Progenitor cell of endocrine pancreas (in vitro differentiated cells): Measurements from ENCODE around the gene COX4I1. TPM values are rescaled to one million over a fixed set of nuclear protein-coding genes. Genes with fewer than 3 reads are reported as not detected.

Experiments
- DNase-seq: peaks from one replicate; pipeline ENCODE4 v3.0.0; 2021; ENCODE audit warnings: low spot score; ENCODE audit not compliant: unreplicated experiment
- H3K27ac Mint-ChIP-seq: 2 replicates; pipeline ENCODE4 v1.8.0; 2021; ENCODE audit warnings: mild to moderate bottlenecking, moderate library complexity, mixed read lengths
- H3K27me3 Mint-ChIP-seq: 2 replicates; pipeline ENCODE4 v1.8.0; 2021; ENCODE audit warnings: mixed read lengths
- H3K36me3 Mint-ChIP-seq: 2 replicates; pipeline ENCODE4 v1.8.0; 2022; ENCODE audit warnings: mixed read lengths; ENCODE audit not compliant: insufficient read depth
- H3K4me1 Mint-ChIP-seq: 2 replicates; pipeline ENCODE4 v1.8.0; 2021; ENCODE audit warnings: low read depth, mixed read lengths
- H3K4me3 Mint-ChIP-seq: 2 replicates; pipeline ENCODE4 v1.8.0; 2021; ENCODE audit warnings: low read depth, mild to moderate bottlenecking, moderate library complexity, mixed read lengths
- H3K9me3 Mint-ChIP-seq: 2 replicates; pipeline ENCODE4 v1.8.0; 2021; ENCODE audit warnings: low read depth, mixed read lengths
- total RNA-seq: library from RNA; stranded (reverse); gene quantifications from 2 replicates; pipeline ENCODE4 v1.2.1, GENCODE V29; 2021
- TF ChIP-seq, protein P1 (sequence below): fragments of 200-600 bp; sonication (generic); IDR thresholded peaks from one replicate; pipeline ENCODE4 v1.5.0; 2021; ENCODE audit warnings: antibody characterized with exemption, mild to moderate bottlenecking; ENCODE audit not compliant: unreplicated experiment

The COX4I1 gene
- total RNA-seq, 1 donor from 2014 or later, result 466 TPM

DNA sequence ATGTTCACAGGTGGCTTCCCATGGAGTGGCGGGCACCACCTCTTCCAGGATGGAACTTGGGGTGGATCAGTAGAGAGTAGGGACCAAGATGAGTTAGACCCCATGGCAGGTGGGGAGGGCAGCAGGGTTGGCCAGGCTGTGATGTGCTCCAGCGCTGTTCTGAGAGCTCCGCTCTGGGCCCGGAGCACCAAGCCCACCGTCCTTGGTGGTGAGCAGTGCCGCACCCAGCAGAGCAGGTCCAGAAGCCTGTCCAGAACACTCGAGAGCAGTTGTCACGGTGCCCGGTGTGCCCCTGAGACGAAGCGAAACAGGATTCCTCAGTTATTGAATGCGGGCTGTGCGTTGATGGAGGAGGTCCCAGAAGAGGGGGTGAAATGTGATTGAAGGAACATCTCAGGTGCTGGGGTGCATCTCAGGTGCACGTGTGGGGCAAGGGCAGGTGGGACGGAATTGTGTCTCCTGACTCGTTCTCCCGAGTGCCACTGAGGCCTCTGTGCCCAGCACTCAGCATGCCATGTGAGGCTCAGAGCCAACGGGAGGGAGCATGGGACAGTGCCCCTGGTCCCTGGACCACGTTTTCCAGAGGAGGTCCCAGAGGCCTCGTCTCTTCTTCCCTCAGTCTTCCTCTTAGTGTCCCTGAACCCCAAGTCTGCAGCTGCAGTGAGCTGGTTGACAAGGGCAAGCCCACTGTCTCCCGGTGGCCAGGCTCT lies 39.5 kb downstream of the COX4I1 start:
- Mint-ChIP-seq H3K36me3 (no peaks in the 10 kb centered on the region), H3K9me3 (peaks cover 3% of the 10 kb centered on the region), H3K27me3 (peaks cover 30% of the 10 kb centered on the region), H3K4me3 (no peak overlapping the region), H3K4me1 (no peaks in the 10 kb centered on the region), H3K27ac (no peak overlapping the region)
- TF ChIP-seq, protein P1, sequence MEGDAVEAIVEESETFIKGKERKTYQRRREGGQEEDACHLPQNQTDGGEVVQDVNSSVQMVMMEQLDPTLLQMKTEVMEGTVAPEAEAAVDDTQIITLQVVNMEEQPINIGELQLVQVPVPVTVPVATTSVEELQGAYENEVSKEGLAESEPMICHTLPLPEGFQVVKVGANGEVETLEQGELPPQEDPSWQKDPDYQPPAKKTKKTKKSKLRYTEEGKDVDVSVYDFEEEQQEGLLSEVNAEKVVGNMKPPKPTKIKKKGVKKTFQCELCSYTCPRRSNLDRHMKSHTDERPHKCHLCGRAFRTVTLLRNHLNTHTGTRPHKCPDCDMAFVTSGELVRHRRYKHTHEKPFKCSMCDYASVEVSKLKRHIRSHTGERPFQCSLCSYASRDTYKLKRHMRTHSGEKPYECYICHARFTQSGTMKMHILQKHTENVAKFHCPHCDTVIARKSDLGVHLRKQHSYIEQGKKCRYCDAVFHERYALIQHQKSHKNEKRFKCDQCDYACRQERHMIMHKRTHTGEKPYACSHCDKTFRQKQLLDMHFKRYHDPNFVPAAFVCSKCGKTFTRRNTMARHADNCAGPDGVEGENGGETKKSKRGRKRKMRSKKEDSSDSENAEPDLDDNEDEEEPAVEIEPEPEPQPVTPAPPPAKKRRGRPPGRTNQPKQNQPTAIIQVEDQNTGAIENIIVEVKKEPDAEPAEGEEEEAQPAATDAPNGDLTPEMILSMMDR, result no peak
- no peak for DNase-seq

GRCh38 chr16:85839681-85840240 lies 40.3 kb downstream of the COX4I1 start:
- H3K36me3 Mint-ChIP-seq, result no peaks in the 10 kb centered on the region
- H3K27ac Mint-ChIP-seq, result no peak overlapping the region
- peaks cover 29% of the 10 kb centered on the region for H3K27me3 Mint-ChIP-seq
- no peak for DNase-seq
- TF ChIP-seq, protein P1, result no peak
- peaks cover 3% of the 10 kb centered on the region for H3K9me3 Mint-ChIP-seq
- H3K4me1 Mint-ChIP-seq, result peaks cover 2% of the 10 kb centered on the region
- H3K4me3 Mint-ChIP-seq, result no peak overlapping the region

DNA sequence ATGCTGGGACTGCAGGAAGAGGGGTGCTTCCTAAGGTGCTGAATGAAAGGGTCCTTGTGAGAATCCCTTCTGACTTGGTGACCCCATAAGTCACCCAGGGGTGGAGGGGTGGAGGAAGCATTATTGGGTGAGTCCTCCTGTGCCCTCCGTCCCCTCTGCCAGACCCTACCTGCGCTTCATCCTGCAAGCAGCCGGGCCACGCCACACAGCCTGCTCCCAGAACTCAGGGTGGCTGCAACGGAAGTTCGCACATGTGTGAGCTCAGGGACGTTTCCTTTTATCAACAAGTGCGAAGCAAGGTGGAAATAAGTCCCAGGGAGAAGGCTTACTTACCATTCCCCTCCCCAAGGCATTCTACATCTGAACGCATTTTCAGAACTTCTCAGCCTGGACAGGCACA lies 40.9 kb downstream of the COX4I1 start:
- Mint-ChIP-seq H3K36me3 (no peaks in the 10 kb centered on the region), H3K27ac (no peak overlapping the region), H3K4me3 (no peak overlapping the region), H3K9me3 (peaks cover 3% of the 10 kb centered on the region), H3K27me3 (peaks cover 26% of the 10 kb centered on the region), H3K4me1 (peaks cover 5% of the 10 kb centered on the region)
- TF ChIP-seq, protein P1, result no peak
- no peak for DNase-seq

GRCh38 chr16:85840801-85841200 lies 41.3 kb downstream of the COX4I1 start:
- Mint-ChIP-seq H3K4me3 (no peak overlapping the region), H3K36me3 (no peaks in the 10 kb centered on the region), H3K9me3 (peaks cover 3% of the 10 kb centered on the region), H3K4me1 (peaks cover 5% of the 10 kb centered on the region), H3K27ac (no peak overlapping the region), H3K27me3 (peaks cover 24% of the 10 kb centered on the region)
- TF ChIP-seq, protein P1, result no peak
- DNase-seq, result no peak

- Mint-ChIP-seq H3K27me3 (peaks cover 16% of the 10 kb centered on the region), H3K4me1 (peaks cover 5% of the 10 kb centered on the region), H3K36me3 (no peaks in the 10 kb centered on the region), H3K9me3 (peaks cover 3% of the 10 kb centered on the region), H3K4me3 (no peak overlapping the region), H3K27ac (no peak overlapping the region)
- TF ChIP-seq, protein P1, result no peak
- no peak for DNase-seq
These were observed 42.9 kb downstream of the COX4I1 start for GRCh38 chr16:85842435-85842834.
